Activated CD4-positive, alpha-beta memory T cell treated with anti-CD3 and anti-CD28 coated beads for 36 hours (primary cell): ENCODE results near the gene SLC25A25. TPM values are rescaled to one million over a fixed set of nuclear protein-coding genes. Genes with fewer than 3 reads are reported as not detected.
"Not testable (repeated sequence)": the region's sequence is repeated elsewhere in the genome, so short reads cannot be mapped to it uniquely, and the experiment has no call there.

Source experiments
- CTCF ChIA-PET: fragments of 350-600 bp; sonication (Branson Sonifier 250); formaldehyde crosslinking; loops from one replicate; lab custom pipeline; 2021; ENCODE audit warnings: antibody characterized with exemption, inconsistent platforms; lab: Charles Lee
- POLR2A ChIA-PET: fragments of 350-600 bp; sonication (Branson Sonifier 250); formaldehyde crosslinking; loops from one replicate; lab custom pipeline; 2021; ENCODE audit warnings: antibody characterized with exemption; lab: Charles Lee
- DNase-seq: peaks from one replicate; pipeline ENCODE4 v3.0.0-alpha.2; 2020
- H3K27ac Mint-ChIP-seq: one replicate; pipeline ENCODE4 v1.8.0; 2021; ENCODE audit warnings: mixed read lengths
- H3K27me3 Mint-ChIP-seq: one replicate; pipeline ENCODE4 v1.8.0; 2021; ENCODE audit warnings: mixed read lengths
- H3K36me3 Mint-ChIP-seq: one replicate; pipeline ENCODE4 v1.8.0; 2021; ENCODE audit warnings: mixed read lengths
- H3K4me1 Mint-ChIP-seq: one replicate; pipeline ENCODE4 v1.8.0; 2021; ENCODE audit warnings: low read depth, mixed read lengths
- H3K4me3 Mint-ChIP-seq: one replicate; pipeline ENCODE4 v1.8.0; 2021; ENCODE audit warnings: mild to moderate bottlenecking, mixed read lengths
- H3K9me3 Mint-ChIP-seq: one replicate; pipeline ENCODE4 v1.8.0; 2021; ENCODE audit warnings: mixed read lengths
- intact Hi-C: fragments of 100-400 bp; cut with micrococcal nuclease; formaldehyde crosslinking; loops from one replicate; pipeline ENCODE4 v1.15.1; 2023
- total RNA-seq, 2 experiments: library from RNA; stranded (reverse); gene quantifications; one replicate each; pipeline ENCODE4 v1.2.3, GENCODE V29; 2021

SLC25A25 gene
- total RNA-seq, 2 experiments from 2014 or later: 17.1 to 17.3 TPM

DNA sequence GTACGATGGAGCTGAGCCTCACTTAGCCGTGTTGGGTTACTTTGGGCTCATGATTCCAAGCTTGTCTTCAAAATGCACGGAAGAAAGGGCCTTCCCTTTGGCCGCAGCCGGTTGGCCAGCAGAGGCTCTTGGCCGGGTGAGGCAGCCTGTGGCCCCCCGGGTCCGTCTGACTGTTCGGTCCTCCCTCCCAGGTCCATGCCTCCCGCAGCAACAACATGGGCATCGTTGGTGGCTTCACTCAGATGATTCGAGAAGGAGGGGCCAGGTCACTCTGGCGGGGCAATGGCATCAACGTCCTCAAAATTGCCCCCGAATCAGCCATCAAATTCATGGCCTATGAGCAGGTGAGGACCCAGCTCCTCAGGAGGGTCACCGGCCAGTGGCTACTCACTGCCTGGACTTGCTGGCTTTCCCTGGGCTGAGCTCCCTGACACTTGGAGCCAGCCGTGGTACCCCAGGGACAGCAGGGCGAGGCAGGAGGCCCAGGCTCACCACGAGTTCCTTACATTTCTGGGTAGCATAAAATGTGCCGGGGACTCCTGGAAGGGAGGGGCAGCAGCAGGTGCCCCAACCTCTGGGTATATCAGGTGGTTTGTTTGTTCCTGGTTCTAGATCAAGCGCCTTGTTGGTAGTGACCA is 37.6 kb downstream of the SLC25A25 start:
- Mint-ChIP-seq H3K27me3 (no peaks in the 10 kb centered on the region), H3K36me3 (peaks cover 40% of the 10 kb centered on the region), H3K27ac (no peak overlapping the region), H3K4me1 (peaks cover 20% of the 10 kb centered on the region), H3K9me3 (no peaks in the 10 kb centered on the region), H3K4me3 (no peak overlapping the region)
- no peak for DNase-seq
- POLR2A ChIA-PET: no interaction called here
- CTCF ChIA-PET: interaction anchor here (1.4 to 2.4 kb wide), 3 partner anchors 11 to 371 kb away, joined by 3 to 18 read pairs (median 5); partner anchors contain the start of gene TOR2A
- intact Hi-C loops: no loop called here

DNA sequence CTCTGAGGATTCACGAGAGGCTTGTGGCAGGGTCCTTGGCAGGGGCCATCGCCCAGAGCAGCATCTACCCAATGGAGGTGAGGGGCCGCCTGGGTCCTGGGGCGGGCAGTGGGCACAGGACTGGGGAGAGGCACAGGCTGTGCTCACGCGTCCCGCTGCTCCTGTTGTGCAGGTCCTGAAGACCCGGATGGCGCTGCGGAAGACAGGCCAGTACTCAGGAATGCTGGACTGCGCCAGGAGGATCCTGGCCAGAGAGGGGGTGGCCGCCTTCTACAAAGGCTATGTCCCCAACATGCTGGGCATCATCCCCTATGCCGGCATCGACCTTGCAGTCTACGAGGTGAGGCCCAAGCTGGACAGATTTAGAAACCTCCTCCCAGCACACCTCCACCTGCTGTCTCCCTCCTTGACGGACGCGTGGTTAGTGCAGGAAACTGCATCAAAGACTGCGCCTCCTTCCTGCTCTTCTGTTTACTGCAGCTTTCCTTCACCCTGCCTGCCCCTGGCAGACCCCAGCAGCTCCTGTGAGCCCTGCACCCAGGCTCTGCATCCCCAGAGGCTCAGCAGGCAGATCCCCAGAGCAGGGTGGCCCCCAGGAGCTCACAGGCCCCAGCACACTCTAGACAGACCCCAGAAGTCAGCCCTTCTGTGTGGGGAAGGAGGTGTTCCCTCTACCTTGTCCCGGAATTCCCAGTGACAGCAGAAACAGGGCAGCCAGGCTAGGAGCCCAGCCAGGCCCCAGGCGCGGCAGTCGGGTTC is 38.3 kb downstream of the SLC25A25 start:
- Mint-ChIP-seq H3K4me3 (no peak overlapping the region), H3K27ac (no peak overlapping the region), H3K9me3 (no peaks in the 10 kb centered on the region), H3K27me3 (no peaks in the 10 kb centered on the region), H3K36me3 (peaks cover 35% of the 10 kb centered on the region), H3K4me1 (peaks cover 20% of the 10 kb centered on the region)
- ChIA-PET POLR2A (interaction anchor here (1.5 kb wide), 1 partner anchor 9 kb away, joined by 3 read pairs; no protein-coding TSS in a partner anchor), CTCF (interaction anchor here (0.9 to 2.4 kb wide), 4 partner anchors 11 to 372 kb away, joined by 3 to 18 read pairs (median 3); partner anchors contain the start of gene TOR2A)
- intact Hi-C loops: no loop called here
- DNase-seq: no peak

DNA sequence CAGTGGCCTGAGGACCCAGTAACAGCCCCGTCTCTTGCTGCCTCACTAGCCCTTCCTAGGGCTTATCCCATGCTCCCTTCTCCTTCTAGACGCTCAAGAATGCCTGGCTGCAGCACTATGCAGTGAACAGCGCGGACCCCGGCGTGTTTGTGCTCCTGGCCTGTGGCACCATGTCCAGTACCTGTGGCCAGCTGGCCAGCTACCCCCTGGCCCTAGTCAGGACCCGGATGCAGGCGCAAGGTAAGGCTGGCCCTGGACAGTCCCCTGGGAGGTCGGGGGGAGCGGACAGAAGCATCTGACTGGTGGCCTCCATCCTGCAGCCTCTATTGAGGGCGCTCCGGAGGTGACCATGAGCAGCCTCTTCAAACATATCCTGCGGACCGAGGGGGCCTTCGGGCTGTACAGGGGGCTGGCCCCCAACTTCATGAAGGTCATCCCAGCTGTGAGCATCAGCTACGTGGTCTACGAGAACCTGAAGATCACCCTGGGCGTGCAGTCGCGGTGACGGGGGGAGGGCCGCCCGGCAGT is 39.0 kb downstream of the SLC25A25 start:
- H3K4me1 Mint-ChIP-seq: peaks cover 16% of the 10 kb centered on the region
- H3K4me3 Mint-ChIP-seq: no peak overlapping the region
- intact Hi-C loops: no loop called here
- ChIA-PET CTCF (interaction anchor here (0.9 to 2.4 kb wide), 3 partner anchors 10 to 71 kb away, joined by 3 to 18 read pairs (median 3); no protein-coding TSS in a partner anchor), POLR2A (interaction anchor here (1.5 kb wide), 1 partner anchor 9 kb away, joined by 3 read pairs; no protein-coding TSS in a partner anchor)
- H3K9me3 Mint-ChIP-seq: no peaks in the 10 kb centered on the region
- H3K27me3 Mint-ChIP-seq: no peaks in the 10 kb centered on the region
- H3K27ac Mint-ChIP-seq: no peak overlapping the region
- peaks cover 34% of the 10 kb centered on the region for H3K36me3 Mint-ChIP-seq
- DNase-seq: no peak

DNA sequence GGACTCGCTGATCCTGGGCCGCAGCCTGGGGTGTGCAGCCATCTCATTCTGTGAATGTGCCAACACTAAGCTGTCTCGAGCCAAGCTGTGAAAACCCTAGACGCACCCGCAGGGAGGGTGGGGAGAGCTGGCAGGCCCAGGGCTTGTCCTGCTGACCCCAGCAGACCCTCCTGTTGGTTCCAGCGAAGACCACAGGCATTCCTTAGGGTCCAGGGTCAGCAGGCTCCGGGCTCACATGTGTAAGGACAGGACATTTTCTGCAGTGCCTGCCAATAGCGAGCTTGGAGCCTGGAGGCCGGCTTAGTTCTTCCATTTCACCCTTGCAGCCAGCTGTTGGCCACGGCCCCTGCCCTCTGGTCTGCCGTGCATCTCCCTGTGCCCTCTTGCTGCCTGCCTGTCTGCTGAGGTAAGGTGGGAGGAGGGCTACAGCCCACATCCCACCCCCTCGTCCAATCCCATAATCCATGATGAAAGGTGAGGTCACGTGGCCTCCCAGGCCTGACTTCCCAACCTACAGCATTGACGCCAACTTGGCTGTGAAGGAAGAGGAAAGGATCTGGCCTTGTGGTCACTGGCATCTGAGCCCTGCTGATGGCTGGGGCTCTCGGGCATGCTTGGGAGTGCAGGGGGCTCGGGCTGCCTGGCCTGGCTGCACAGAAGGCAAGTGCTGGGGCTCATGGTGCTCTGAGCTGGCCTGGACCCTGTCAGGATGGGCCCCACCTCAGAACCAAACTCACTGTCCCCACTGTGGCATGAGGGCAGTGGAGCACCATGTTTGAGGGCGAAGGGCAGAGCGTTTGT is 39.6 kb downstream of the SLC25A25 start:
- Mint-ChIP-seq H3K27ac (peak overlapping the region; percentile 31), H3K9me3 (no peaks in the 10 kb centered on the region), H3K27me3 (no peaks in the 10 kb centered on the region), H3K4me3 (no peak overlapping the region), H3K36me3 (peaks cover 27% of the 10 kb centered on the region), H3K4me1 (peaks cover 10% of the 10 kb centered on the region)
- intact Hi-C loops: no loop called here
- ChIA-PET POLR2A (interaction anchor here (1.5 kb wide), 1 partner anchor 10 kb away, joined by 3 read pairs; no protein-coding TSS in a partner anchor), CTCF (interaction anchor here (0.9 to 2.9 kb wide), 4 partner anchors 10 to 72 kb away, joined by 3 to 13 read pairs (median 3); no protein-coding TSS in a partner anchor)
- DNase-seq: no peak

DNA sequence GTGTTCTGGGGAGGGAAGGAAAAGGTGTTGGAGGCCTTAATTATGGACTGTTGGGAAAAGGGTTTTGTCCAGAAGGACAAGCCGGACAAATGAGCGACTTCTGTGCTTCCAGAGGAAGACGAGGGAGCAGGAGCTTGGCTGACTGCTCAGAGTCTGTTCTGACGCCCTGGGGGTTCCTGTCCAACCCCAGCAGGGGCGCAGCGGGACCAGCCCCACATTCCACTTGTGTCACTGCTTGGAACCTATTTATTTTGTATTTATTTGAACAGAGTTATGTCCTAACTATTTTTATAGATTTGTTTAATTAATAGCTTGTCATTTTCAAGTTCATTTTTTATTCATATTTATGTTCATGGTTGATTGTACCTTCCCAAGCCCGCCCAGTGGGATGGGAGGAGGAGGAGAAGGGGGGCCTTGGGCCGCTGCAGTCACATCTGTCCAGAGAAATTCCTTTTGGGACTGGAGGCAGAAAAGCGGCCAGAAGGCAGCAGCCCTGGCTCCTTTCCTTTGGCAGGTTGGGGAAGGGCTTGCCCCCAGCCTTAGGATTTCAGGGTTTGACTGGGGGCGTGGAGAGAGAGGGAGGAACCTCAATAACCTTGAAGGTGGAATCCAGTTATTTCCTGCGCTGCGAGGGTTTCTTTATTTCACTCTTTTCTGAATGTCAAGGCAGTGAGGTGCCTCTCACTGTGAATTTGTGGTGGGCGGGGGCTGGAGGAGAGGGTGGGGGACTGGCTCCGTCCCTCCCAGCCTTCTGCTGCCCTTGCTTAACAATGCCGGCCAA is 40.4 kb downstream of the SLC25A25 start:
- Mint-ChIP-seq H3K4me3 (no peak overlapping the region), H3K36me3 (peaks cover 24% of the 10 kb centered on the region), H3K4me1 (peaks cover 2% of the 10 kb centered on the region), H3K27ac (no peak overlapping the region), H3K9me3 (no peaks in the 10 kb centered on the region), H3K27me3 (no peaks in the 10 kb centered on the region)
- CTCF ChIA-PET: interaction anchor here (0.6 to 2.9 kb wide), 3 partner anchors 9 to 697 kb away, joined by 3 to 13 read pairs (median 3); no protein-coding TSS in a partner anchor
- POLR2A ChIA-PET: no interaction called here
- intact Hi-C loops: no loop called here
- no peak for DNase-seq

DNA sequence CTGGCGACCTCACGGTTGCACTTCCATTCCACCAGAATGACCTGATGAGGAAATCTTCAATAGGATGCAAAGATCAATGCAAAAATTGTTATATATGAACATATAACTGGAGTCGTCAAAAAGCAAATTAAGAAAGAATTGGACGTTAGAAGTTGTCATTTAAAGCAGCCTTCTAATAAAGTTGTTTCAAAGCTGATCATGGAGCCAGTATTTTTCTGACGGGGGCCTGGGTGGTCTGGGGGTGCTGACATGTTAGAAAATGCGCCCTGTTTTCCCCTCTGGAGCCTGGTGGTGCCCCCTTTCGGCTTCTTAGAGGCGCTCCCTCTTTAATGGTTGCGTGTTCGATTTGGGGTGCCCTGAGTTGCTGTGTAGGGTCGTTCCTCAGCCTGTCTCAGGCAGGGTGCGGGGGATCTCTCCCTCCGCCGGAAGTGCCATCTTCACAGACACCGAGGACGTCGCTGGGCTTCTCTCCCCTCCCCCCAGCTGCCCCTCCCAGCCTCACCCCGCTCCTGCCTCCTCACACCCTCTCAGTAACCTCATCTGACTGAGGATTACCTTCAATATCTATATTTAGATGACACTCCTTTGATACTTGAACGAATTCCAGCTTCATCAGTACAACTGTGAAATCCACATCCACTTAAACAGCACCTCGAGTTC is 41.1 kb downstream of the SLC25A25 start:
- no peaks in the 10 kb centered on the region for H3K4me1 Mint-ChIP-seq

DNA sequence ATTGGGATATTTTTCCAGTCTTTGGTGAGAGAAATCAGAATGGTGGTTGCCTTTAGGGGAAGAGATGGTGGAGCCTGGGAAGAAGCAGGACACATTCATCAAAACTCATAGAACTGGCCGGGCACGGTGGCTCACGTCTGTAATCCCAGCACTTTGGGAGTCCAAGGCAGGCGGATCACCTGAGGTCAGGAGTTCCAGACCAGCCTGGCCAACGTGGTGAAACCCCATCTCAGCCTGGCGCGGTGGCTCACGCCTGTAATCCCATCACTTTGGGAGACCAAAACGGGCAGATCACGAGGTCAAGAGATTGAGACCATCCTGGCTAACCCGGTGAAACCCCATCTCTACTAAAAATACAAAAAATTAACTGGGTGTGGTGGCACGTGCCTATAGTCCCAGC is 43.7 kb downstream of the SLC25A25 start:
- H3K27ac Mint-ChIP-seq, H3K9me3 Mint-ChIP-seq, intact Hi-C loops, H3K4me1 Mint-ChIP-seq, H3K4me3 Mint-ChIP-seq, H3K27me3 Mint-ChIP-seq, DNase-seq, POLR2A ChIA-PET, CTCF ChIA-PET: not testable (repeated sequence)
- peaks cover 14% of the 10 kb centered on the region for H3K36me3 Mint-ChIP-seq

More for the DNA sequence above, 41.1 kb downstream of the SLC25A25 start:
- CTCF ChIA-PET: interaction anchor here (0.6 to 2.9 kb wide), 3 partner anchors 9 to 696 kb away, joined by 3 to 13 read pairs (median 3); no protein-coding TSS in a partner anchor
- H3K4me3 Mint-ChIP-seq: no peak overlapping the region
- POLR2A ChIA-PET: no interaction called here
- no peak overlapping the region for H3K27ac Mint-ChIP-seq
- H3K36me3 Mint-ChIP-seq: peaks cover 21% of the 10 kb centered on the region
- intact Hi-C loops: no loop called here
- no peaks in the 10 kb centered on the region for H3K9me3 Mint-ChIP-seq
- no peaks in the 10 kb centered on the region for H3K27me3 Mint-ChIP-seq
- DNase-seq: no peak

DNA sequence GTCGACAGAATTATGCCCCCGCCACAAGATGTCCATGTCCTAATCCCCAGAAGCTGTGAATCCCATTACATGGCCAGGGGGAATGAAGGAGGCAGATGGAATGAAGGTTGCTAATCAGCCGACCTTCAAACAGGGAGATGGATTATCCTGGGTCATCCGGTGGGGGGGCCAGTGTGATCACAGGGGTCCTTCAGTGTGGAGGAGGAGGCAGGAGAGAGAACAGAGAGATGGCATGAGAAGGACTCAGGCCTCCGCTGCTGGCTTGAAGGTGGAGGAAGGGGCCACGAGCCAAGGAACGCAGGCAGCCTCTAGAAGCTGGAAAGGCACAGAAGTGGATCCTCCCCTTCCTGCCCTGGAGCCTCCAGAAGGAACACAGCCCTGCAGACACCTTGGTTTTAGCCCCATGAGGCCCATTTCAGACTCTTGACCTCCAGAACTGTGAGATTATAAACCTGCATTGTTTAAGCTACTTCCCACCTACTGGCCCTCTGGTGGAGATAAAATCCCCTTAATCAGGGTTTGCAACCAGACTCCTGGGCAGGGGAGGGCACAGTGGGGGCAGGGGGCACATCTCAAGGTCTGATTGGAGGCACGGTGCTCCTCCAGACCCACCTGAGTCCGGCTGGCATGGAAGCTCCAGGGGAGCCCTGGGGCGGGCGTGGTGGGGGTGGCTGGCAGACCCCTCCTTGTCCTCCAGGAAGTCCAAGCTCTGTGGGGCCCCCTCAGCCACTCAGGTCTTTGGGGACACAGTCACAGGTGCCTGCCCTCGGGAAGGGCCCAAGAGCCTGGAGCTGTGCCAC is 45.7 kb downstream of the SLC25A25 start:
- no peaks in the 10 kb centered on the region for H3K27me3 Mint-ChIP-seq
- H3K36me3 Mint-ChIP-seq: peaks cover 5% of the 10 kb centered on the region
- no peak overlapping the region for H3K27ac Mint-ChIP-seq
- DNase-seq: no peak
- CTCF ChIA-PET: interaction anchor here (1.0 to 2.1 kb wide), 4 partner anchors 11 to 170 kb away, joined by 3 to 7 read pairs (median 4); partner anchors contain the start of gene PTGES2
- H3K4me3 Mint-ChIP-seq: no peak overlapping the region
- H3K9me3 Mint-ChIP-seq: no peaks in the 10 kb centered on the region
- intact Hi-C loops: no loop called here
- POLR2A ChIA-PET: no interaction called here
- peaks cover 8% of the 10 kb centered on the region for H3K4me1 Mint-ChIP-seq

DNA sequence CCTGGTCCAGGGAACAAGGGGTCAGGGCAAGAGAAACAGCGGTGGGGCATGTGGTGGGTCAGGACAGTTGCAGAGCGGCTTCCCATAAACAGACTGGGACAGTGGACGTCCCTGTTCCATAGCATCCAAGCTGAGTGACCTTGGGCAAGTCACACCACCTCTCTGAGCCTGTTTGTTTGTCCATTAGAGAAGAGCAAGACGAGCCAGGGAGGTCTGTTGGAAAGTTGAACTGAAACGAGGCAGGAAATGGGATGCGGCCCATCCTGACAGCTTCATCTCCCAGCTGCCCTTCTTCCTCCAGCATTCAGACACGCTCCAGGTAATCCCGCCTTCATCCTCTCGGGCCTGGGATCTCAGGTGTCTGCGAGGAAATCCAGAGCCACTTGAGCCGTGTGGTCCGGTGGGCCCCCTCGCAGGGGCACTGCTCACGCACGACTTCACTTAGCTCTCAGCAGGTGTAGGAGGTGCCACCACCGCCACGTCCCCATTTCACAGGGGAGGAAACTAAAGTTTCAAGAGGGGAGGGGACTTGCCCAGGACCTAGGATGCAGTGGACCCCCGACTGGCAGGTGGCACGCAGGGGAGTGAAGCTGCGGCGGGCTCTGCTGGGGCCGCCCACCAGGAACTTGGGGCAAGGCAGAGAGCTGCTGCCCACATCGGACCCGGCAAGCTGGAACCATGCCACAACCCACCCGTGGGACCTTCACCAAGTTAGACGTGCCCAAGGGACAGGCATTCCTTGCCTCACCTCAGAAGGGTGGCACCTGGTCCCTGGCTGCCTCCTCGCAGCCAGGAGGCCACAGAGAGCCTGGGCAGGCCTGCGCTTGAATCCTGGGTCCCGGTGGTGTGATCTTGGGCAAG is 46.5 kb downstream of the SLC25A25 start:
- Mint-ChIP-seq H3K27me3 (no peaks in the 10 kb centered on the region), H3K4me3 (no peak overlapping the region), H3K9me3 (no peaks in the 10 kb centered on the region), H3K27ac (no peak overlapping the region), H3K36me3 (peaks cover 5% of the 10 kb centered on the region), H3K4me1 (peaks cover 8% of the 10 kb centered on the region)
- CTCF ChIA-PET: interaction anchor here (1.0 to 2.1 kb wide), 5 partner anchors 10 to 171 kb away, joined by 3 to 7 read pairs (median 5); partner anchors contain the start of gene PTGES2
- POLR2A ChIA-PET: no interaction called here
- intact Hi-C loops: loop anchor here (5.0 kb wide), 3 partner anchors 77 to 177 kb away; partner anchors contain the start of gene DPM2
- no peak for DNase-seq
